Omental fat pad (tissue), 4 donors: Measurements from ENCODE around the gene TPR. TPM values are rescaled to one million over a fixed set of nuclear protein-coding genes. Genes with fewer than 3 reads are reported as not detected.

Source experiments
- ATAC-seq: fragments of 150-250 bp; one replicate; pipeline ENCODE4 v1.9.1; 2016; ENCODE audit warnings: mild to moderate bottlenecking, moderate library complexity; ENCODE audit not compliant: low FRiP score
- DNase-seq: peaks from one replicate; pipeline ENCODE4 v3.0.0-alpha.2; 2019; ENCODE audit warnings: low spot score
- total RNA-seq, 4 donors: library from RNA; depleted of rRNA; stranded (reverse); fragments of >200 nt; gene quantifications; one replicate each; pipeline ENCODE4 v1.1.0, GENCODE V29; 2016
- TF ChIP-seq, protein P1 (sequence below), 3 donors: fragments of 450-650 bp; IDR thresholded peaks; one replicate each; pipeline ENCODE4 v1.5.1; 2016 to 2017; ENCODE audit warnings: antibody characterized with exemption in 3 of 3, mild to moderate bottlenecking in 3 of 3, moderate library complexity in 2 of 3

Gene TPR
- total RNA-seq, 4 donors from 2014 or later = 67.2 to 105 (median 78.8) TPM

GRCh38 chr1:186301448-186301847 lies 73.6 kb downstream of the TPR start:
- TF ChIP-seq, protein P1, sequence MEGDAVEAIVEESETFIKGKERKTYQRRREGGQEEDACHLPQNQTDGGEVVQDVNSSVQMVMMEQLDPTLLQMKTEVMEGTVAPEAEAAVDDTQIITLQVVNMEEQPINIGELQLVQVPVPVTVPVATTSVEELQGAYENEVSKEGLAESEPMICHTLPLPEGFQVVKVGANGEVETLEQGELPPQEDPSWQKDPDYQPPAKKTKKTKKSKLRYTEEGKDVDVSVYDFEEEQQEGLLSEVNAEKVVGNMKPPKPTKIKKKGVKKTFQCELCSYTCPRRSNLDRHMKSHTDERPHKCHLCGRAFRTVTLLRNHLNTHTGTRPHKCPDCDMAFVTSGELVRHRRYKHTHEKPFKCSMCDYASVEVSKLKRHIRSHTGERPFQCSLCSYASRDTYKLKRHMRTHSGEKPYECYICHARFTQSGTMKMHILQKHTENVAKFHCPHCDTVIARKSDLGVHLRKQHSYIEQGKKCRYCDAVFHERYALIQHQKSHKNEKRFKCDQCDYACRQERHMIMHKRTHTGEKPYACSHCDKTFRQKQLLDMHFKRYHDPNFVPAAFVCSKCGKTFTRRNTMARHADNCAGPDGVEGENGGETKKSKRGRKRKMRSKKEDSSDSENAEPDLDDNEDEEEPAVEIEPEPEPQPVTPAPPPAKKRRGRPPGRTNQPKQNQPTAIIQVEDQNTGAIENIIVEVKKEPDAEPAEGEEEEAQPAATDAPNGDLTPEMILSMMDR (IDR thresholded peaks at IDR 0.05) = no peak
- ATAC-seq = no peak
- DNase-seq = no peak

- DNase-seq (no peak), ATAC-seq (no peak)
- TF ChIP-seq, protein P1 (IDR thresholded peaks at IDR 0.05) = no peak
These were observed 75.0 kb downstream of the TPR start for GRCh38 chr1:186300056-186300455.

DNA sequence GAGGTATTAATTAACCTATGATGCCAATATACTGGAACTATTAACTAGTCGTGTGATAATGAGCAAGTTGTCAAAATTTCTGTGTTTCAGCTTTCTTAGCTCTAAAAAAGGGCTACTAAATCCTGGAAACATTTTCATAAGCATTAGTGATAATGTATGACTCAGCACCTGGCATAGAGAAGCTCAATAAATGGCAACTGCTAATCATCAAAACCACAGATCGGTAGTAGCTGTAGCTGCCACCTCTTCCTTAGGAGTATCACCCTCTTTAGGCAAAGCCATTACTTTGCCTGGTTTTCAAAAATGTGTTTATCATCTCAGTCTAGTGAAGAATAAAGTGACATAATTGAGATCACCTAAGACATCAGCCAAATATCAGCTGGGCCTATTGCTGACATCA lies 75.5 kb downstream of the TPR start:
- no peak for DNase-seq

DNA sequence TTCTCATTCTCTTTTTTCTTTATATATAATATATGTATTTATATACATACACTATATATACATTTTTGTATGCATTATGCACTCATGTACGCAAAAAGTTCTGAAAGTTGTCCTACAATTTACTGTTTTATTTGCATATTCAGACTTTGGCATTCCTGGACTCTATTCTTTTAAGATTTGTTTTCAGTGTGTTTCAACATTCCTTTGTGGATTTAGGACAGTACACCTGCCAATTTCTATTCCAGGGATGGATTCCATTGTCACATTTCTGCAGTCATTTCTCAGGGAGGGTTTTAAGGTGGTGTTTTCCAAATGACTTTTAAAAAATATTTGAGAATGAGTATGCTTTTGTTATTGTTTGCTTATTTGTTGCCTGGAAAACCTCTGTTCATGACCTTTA lies 76.2 kb downstream of the TPR start:
- DNase-seq (no peak), ATAC-seq (no peak)
- TF ChIP-seq, protein P1 (IDR thresholded peaks at IDR 0.05) = no peak

More for the DNA sequence above, 75.5 kb downstream of the TPR start:
- ATAC-seq = no peak
- TF ChIP-seq, protein P1 (IDR thresholded peaks at IDR 0.05) = no peak

DNA sequence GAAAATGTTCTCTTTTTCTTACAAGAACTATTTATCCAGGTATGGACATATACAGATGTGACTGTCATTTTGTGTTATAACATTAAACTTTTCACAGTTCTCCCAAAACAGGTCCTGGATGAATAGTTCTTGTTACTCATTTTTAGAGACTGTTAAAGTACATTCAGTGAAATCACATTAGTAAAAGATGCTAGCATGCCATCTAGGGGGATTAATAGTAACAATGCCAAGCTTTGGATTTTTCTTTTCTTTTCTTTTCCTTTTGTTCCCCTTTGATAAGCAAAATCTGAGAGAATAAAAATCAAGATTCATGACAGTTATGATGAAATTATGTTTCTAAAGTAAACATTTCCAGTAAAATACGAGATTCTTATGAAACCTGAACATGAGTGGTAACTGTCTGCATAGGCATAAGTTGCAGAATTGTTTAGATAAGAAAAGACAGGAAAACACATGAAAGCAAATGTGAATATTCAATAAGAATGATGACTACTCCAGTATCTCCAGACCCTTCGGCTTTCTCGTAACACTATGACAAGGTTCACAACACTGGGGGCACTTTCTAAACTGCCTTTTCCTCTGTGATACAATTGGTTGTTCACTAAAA lies 77.5 kb downstream of the TPR start:
- ATAC-seq (no peak), DNase-seq (no peak)
- TF ChIP-seq, protein P1 (IDR thresholded peaks at IDR 0.05) = no peak

DNA sequence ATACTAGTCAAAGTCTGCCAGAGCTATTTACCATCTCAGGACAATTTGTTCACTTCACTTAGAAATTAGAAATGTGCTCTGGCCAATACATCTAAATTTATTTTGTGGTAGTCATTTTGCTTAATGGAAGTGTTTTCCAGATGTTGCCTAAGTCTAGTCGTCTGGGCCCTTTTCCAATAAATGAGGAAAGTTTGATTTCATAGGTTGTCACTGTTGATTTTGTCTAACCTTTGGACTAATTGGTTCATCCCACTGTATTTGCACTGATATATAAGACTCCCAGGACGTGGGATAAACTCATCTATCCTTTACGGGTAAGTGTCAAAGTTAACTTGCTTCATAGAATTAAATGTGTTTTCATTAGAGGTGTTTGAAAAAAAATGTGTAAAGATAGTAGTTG lies 79.1 kb downstream of the TPR start, which contains the start of gene PRG4:
PRG4 (plus strand) TSS at position 300 of the 400 bp plus-strand sequence.
- TF ChIP-seq, protein P1 (IDR thresholded peaks at IDR 0.05) = no peak
- ATAC-seq (peak; percentile 70), DNase-seq (no peak)

GRCh38 chr1:186292875-186293274 lies 82.2 kb downstream of the TPR start:
- TF ChIP-seq, protein P1 (IDR thresholded peaks at IDR 0.05) = no peak

More at GRCh38 chr1:186292875-186293274, 82.2 kb downstream of the TPR start:
- ATAC-seq = no peak
- no peak for DNase-seq
